Heart right ventricle (tissue), 16 donors: ENCODE results near the gene ASCL5. TPM values are rescaled to one million over a fixed set of nuclear protein-coding genes. Genes with fewer than 3 reads are reported as not detected.

Source experiments
- ATAC-seq, 8 donors: fragments of 200-7000 bp; cut with Tn5 transposase; one replicate each; pipeline ENCODE4 v1.9.1; 2020; ENCODE audit warnings: mild to moderate bottlenecking in 8 of 8, moderate library complexity in 8 of 8, moderate number of reproducible peaks in 1 of 8
- DNase-seq, 2 donors: peaks; one replicate each; pipeline ENCODE4 v3.0.0-alpha.2; 2020
- H3K27ac ChIP-seq, 10 donors: fragments of 200-600 bp; sonication (generic) in 2 of 10; one replicate each; pipeline versions ENCODE4 v1.5.0 to v1.8.0; 2020 to 2022; ENCODE audit warnings: mild to moderate bottlenecking in 3 of 10
- H3K27me3 ChIP-seq, 7 donors: fragments of 200-600 bp; one replicate each; pipeline ENCODE4 v1.8.0; 2021 to 2022; ENCODE audit warnings: mild to moderate bottlenecking in 2 of 7
- H3K36me3 ChIP-seq, 9 donors: fragments of 200-600 bp; sonication (generic) in 1 of 9; one replicate each; pipeline versions ENCODE4 v1.5.0 to v1.8.0; 2020 to 2022; ENCODE audit warnings: mild to moderate bottlenecking in 2 of 9
- H3K4me1 ChIP-seq, 9 donors: fragments of 200-600 bp; sonication (generic) in 1 of 9; one replicate each; pipeline versions ENCODE4 v1.5.0 to v1.8.0; 2020 to 2022; ENCODE audit warnings: mild to moderate bottlenecking in 4 of 9
- H3K4me3 ChIP-seq, 10 donors: fragments of 200-600 bp; sonication (generic) in 2 of 10; one replicate each; pipeline versions ENCODE4 v1.5.0 to v1.8.0; 2020 to 2022; ENCODE audit warnings: mild to moderate bottlenecking in 7 of 10, moderate library complexity in 2 of 10
- H3K9me3 ChIP-seq, 11 donors: fragments of 200-600 bp in 10 of 11; sonication (generic) in 2 of 11; one replicate each; pipeline versions ENCODE4 v1.5.0 to v1.8.0; 2013 to 2022; ENCODE audit warnings: mild to moderate bottlenecking in 2 of 11, control low read depth in 1 of 11, moderate library complexity in 1 of 11
- WGBS, 2 donors: extraction: QIAGEN DNeasy Blood & Tissue Kit; methylation state at CpG; one replicate each; pipeline ENCODE4 v1.1.7; 2013; ENCODE audit warnings: inconsistent platforms in 1 of 2; 5-methylcytosine and 5-hydroxymethylcytosine counted together
- intact Hi-C, 10 donors: fragments of 100-400 bp; cut with DNase I; formaldehyde crosslinking; loops; one replicate each; pipeline versions ENCODE4 v1.11.1 to v1.14.2; 2022
- polyA plus RNA-seq, 2 donors: library from polyadenylated mRNA; stranded (reverse); fragments of 200-250 nt; gene quantifications; one replicate each; pipeline ENCODE4 v1.2.3, GENCODE V29; 2013
- total RNA-seq, 10 donors: library from RNA; stranded (reverse); fragmentation: NEBNext Ultra II Directional in 3 of 10; extraction: Animal tissue kit (Norgen Biotek cat#: 25700) in 3 of 10; gene quantifications; one replicate each; pipeline versions ENCODE4 v1.2.1 to v1.2.4, GENCODE V29; 2021 to 2023
- TF ChIP-seq, protein P1 (sequence below), 9 donors: fragments of 200-600 bp; sonication (generic) in 2 of 9; IDR thresholded peaks; one replicate each; pipeline versions ENCODE4 v1.5.0 to v1.8.0; 2021 to 2022; ENCODE audit warnings: antibody characterized with exemption in 9 of 9, mild to moderate bottlenecking in 5 of 9, moderate library complexity in 1 of 9
- donor health status: Arrhythmogenic right ventricular cardiomyopathy.
- donor health status: ischemic (EF 13 %, LVEDD 7.1; RV severe dilation, severe dysfunction).
- donor health status: healthy with polysubstance abuse.
- donor health status: DM: no; HTN: yes; CAD: no.
- donor health status: DM: no; HTN: no; CAD: no.
- donor health status: ischemic (EF 25% LVEDD 6.9; RV normal size, moderate dysfunction).
- donor health status: ischemic (EF 25% LVEDD 5.7; RV mildly dilated, moderate dysfunction).
- donor health status: healthy.
- donor health status: DM: yes; HTN: yes; CAD: no.
- donor health status: Ischemic cardiomyopathy.
- donor health status: ischemic (EF 35%, LVEDD 5.7; RV mildly dilated, moderate dysfunction).
- donor health status: nonischemic (EF 11% LVEDD 7.7; RV severe dilation, severe dysfunction).
- donor health status: DM: yes; HTN: yes; CAD: no.
- donor health status: PGD.
- donor health status: ischemic (EF 29% LVEDD 5.4; RV normal size, mild dysfunction).
- donor health status: nonischemic (EF 23%, LVEDD 6.1; RV moderate dilation, normal function).

ASCL5 gene
- total and polyA plus RNA-seq, 12 donors = not detected

DNA sequence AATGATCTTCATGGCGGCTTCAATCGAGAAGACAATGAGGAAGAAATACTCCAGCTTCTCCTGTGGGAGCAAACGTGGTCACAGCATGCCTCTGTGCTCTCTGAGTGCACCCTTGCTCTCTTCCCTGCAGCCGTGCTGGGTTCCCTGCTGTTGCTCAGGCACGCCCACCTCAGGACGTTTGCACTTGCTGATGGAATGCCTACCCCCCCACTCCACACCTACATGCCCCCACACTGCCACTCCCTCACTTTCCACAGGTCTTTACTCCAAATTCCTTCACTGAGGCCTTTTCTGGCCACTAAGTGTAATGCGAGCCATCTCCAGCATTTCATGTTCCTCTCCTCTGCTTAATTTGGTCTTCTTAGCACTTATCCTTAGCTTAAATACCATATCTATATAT lies 33.0 kb downstream of the ASCL5 start:
- H3K27ac ChIP-seq = no peak overlapping the region
- no peak overlapping the region for H3K4me3 ChIP-seq
- no peaks in the 10 kb centered on the region for H3K9me3 ChIP-seq
- H3K4me1 ChIP-seq = no peaks in the 10 kb centered on the region
- no peak for ATAC-seq
- no peaks in the 10 kb centered on the region for H3K36me3 ChIP-seq
- WGBS, 2 donors = 80 to 83% methylated on average over 7 of the region's 7 CpGs
- peaks cover 0 to 14% (median 0%) of the 10 kb centered on the region in 7 donors for H3K27me3 ChIP-seq
- intact Hi-C loops = loop anchor here in 1 of 10 donors (10.0 kb wide), 1 partner anchor 121 kb away; no protein-coding TSS in a partner anchor
- TF ChIP-seq, protein P1, sequence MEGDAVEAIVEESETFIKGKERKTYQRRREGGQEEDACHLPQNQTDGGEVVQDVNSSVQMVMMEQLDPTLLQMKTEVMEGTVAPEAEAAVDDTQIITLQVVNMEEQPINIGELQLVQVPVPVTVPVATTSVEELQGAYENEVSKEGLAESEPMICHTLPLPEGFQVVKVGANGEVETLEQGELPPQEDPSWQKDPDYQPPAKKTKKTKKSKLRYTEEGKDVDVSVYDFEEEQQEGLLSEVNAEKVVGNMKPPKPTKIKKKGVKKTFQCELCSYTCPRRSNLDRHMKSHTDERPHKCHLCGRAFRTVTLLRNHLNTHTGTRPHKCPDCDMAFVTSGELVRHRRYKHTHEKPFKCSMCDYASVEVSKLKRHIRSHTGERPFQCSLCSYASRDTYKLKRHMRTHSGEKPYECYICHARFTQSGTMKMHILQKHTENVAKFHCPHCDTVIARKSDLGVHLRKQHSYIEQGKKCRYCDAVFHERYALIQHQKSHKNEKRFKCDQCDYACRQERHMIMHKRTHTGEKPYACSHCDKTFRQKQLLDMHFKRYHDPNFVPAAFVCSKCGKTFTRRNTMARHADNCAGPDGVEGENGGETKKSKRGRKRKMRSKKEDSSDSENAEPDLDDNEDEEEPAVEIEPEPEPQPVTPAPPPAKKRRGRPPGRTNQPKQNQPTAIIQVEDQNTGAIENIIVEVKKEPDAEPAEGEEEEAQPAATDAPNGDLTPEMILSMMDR (IDR thresholded peaks at IDR 0.05) = no peak
- no peak for DNase-seq

DNA sequence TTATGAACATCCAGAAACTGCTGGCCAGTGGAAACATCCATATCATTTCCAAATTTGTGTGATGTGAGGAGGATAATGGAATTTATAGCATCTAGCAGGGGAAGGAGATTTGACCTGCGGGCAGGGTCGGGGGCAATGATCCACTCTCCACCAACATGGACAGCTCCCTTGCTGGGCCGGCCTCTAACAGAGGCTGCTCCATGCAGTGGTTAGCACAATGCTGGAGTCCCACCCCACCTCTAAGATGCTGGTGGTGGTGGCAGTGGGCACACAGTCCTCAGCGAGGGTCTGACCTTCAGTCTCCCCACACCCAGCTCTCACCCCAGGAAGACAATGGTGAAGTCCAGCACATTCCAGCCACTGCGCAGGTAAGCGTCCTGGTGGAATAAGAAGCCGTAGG lies 33.4 kb downstream of the ASCL5 start:
- no peak for ATAC-seq
- Histone ChIP-seq H3K27me3 (peaks cover 0 to 17% (median 0%) of the 10 kb centered on the region in 7 donors), H3K4me3 (no peak overlapping the region), H3K9me3 (no peaks in the 10 kb centered on the region), H3K36me3 (no peaks in the 10 kb centered on the region), H3K4me1 (no peaks in the 10 kb centered on the region), H3K27ac (no peak overlapping the region)
- 92 to 94% methylated on average over 7 of the region's 7 CpGs for whole genome bisulfite sequencing, 2 donors
- TF ChIP-seq, protein P1 (IDR thresholded peaks at IDR 0.05) = no peak
- intact Hi-C loops = loop anchor here in 1 of 10 donors (10.0 kb wide), 1 partner anchor 121 kb away; no protein-coding TSS in a partner anchor
- no peak for DNase-seq

DNA sequence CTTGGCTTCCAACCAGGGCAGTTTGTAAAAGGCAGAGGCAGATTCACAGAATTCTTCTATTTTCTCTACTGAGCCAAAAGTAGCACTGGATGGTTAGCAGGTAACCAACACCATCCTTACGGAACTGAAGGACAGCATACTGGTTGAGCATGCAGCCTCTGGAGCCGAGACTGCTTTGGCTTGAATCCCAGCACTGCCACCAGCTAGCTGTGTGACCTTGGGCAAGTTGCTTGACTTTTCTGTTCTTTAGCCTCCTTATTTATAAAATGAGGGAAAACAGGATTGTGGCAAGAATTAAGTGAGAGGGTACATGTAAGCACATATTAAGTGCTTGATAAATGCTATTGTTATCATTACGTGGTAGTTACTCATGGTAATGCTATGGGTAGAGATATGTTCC lies 34.2 kb downstream of the ASCL5 start:
- ATAC-seq (no peak), DNase-seq (no peak)
- intact Hi-C loops = loop anchor here in 1 of 10 donors (10.0 kb wide), 1 partner anchor 122 kb away; no protein-coding TSS in a partner anchor
- TF ChIP-seq, protein P1 (IDR thresholded peaks at IDR 0.05) = no peak
- no peak overlapping the region for H3K27ac ChIP-seq
- 86 to 90% methylated on average over 3 of the region's 3 CpGs for WGBS, 2 donors
- H3K4me3 ChIP-seq = no peak overlapping the region
- peaks cover 0 to 20% (median 3%) of the 10 kb centered on the region in 7 donors for H3K27me3 ChIP-seq
- H3K4me1 ChIP-seq = no peaks in the 10 kb centered on the region
- H3K36me3 ChIP-seq = no peaks in the 10 kb centered on the region
- H3K9me3 ChIP-seq = no peaks in the 10 kb centered on the region

- intact Hi-C loops = loop anchor here in 1 of 10 donors (10.0 kb wide), 1 partner anchor 124 kb away; no protein-coding TSS in a partner anchor
- H3K27ac ChIP-seq = no peak overlapping the region
- H3K4me1 ChIP-seq = no peaks in the 10 kb centered on the region
- peaks cover 0 to 26% (median 3%) of the 10 kb centered on the region in 7 donors for H3K27me3 ChIP-seq
- no peak for DNase-seq
- H3K36me3 ChIP-seq = no peaks in the 10 kb centered on the region
- no peaks in the 10 kb centered on the region for H3K9me3 ChIP-seq
- no peak for ATAC-seq
- TF ChIP-seq, protein P1 (IDR thresholded peaks at IDR 0.05) = no peak
- WGBS, 2 donors = 88 to 89% methylated on average over 4 of the region's 4 CpGs
- H3K4me3 ChIP-seq = no peak overlapping the region
Observed at GRCh38 chr1:201091256-201091655, 35.7 kb downstream of the ASCL5 start.
